Measurements from ENCODE around the gene AMOTL2.

AMOTL2 gene

GRCh38 chr3:134350861-134351311, 23.4 kb downstream of the AMOTL2 start:
- DNase-seq = no peak

GRCh38 chr3:134350266-134350665, 24.0 kb downstream of the AMOTL2 start:
- no peak for DNase-seq

- DNase-seq = no peak
Observed at GRCh38 chr3:134348524-134348923, 25.7 kb downstream of the AMOTL2 start.

- no peak for DNase-seq
Observed at GRCh38 chr3:134347551-134347950, 26.7 kb downstream of the AMOTL2 start.

- no peak for DNase-seq
Observed at GRCh38 chr3:134346744-134347143, 27.5 kb downstream of the AMOTL2 start.

GRCh38 chr3:134345202-134345601, 29.0 kb downstream of the AMOTL2 start:
- no peak for DNase-seq

- no peak for DNase-seq
Observed at GRCh38 chr3:134344560-134344959, 29.7 kb downstream of the AMOTL2 start.

GRCh38 chr3:134342259-134342658, 32.0 kb downstream of the AMOTL2 start:
- no peak for DNase-seq

GRCh38 chr3:134341389-134341788, 32.9 kb downstream of the AMOTL2 start:
- DNase-seq = no peak

- no peak for DNase-seq
Observed at GRCh38 chr3:134340982-134341365, 33.3 kb downstream of the AMOTL2 start.

- DNase-seq = no peak
Observed at GRCh38 chr3:134340362-134340981, 33.8 kb downstream of the AMOTL2 start.

GRCh38 chr3:134339913-134340312, 34.3 kb downstream of the AMOTL2 start:
- DNase-seq = no peak

- DNase-seq = no peak
Observed at GRCh38 chr3:134339331-134339730, 34.9 kb downstream of the AMOTL2 start.

GRCh38 chr3:134338516-134339261, 35.6 kb downstream of the AMOTL2 start:
- DNase-seq = no peak

GRCh38 chr3:134338201-134338512, 36.1 kb downstream of the AMOTL2 start:
- no peak for DNase-seq

GRCh38 chr3:134337511-134338200, 36.6 kb downstream of the AMOTL2 start:
- no peak for DNase-seq

- no peak for DNase-seq
Observed at GRCh38 chr3:134337071-134337482, 37.2 kb downstream of the AMOTL2 start.

- no peak for DNase-seq
Observed at GRCh38 chr3:134336587-134336986, 37.7 kb downstream of the AMOTL2 start.

- DNase-seq = no peak
Observed at GRCh38 chr3:134334901-134335280, 39.4 kb downstream of the AMOTL2 start.

GRCh38 chr3:134334231-134334900, 39.9 kb downstream of the AMOTL2 start:
- DNase-seq = no peak

GRCh38 chr3:134333522-134334181, 40.6 kb downstream of the AMOTL2 start:
- no peak for DNase-seq

GRCh38 chr3:134332344-134332743, 41.9 kb downstream of the AMOTL2 start:
- no peak for DNase-seq

GRCh38 chr3:134331811-134332199, 42.4 kb downstream of the AMOTL2 start:
- DNase-seq = no peak

Measured in activated CD4-positive, alpha-beta T cell treated with anti-CD3 and anti-CD28 coated beads, Interleukin-2, amount 50 U/mL, for 4 hours (primary cell).